ENCODE measurements around the gene NOXO1. TPM values are rescaled to one million over a fixed set of nuclear protein-coding genes. Genes with fewer than 3 reads are reported as not detected.

NOXO1 gene
- total and polyA plus RNA-seq, 10 of the 15 experiments (the other 5 are each of a cell fraction or from before 2014, with no cell fraction given): 0.09 to 0.76 (median 0.26) TPM; not detected in 4

DNA sequence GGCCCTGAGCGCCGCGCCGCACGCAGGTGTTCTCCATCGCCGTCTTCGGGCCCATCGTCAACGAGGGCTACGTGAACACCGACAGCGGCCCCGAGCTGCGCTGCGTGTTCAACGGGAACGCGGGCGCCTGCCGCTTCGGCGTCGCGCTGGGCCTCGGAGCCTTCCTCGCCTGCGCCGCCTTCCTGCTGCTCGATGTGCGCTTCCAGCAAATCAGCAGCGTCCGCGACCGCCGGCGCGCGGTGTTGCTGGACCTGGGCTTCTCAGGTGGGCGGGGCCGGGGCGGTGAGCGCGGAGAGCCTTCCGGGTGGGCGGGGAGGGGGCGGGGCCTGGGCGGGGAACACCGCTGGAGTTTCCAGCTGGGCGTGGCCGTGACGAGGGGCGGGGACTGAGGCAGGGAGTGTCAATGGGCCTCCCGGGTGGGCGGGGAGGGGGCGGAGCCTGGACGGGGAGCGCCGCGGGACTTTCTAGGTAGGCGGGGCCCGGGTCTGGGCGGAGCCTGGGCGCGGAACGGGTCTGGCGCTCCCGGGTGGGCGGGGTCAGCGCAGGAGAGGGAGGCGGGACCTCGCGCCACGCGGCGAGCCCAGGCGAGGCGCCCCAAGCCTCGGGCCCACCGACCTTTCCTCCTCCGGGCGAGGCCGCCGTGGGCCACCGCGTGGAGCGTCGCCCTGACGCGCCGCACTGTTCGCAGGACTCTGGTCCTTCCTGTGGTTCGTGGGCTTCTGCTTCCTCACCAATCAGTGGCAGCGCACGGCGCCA is 10.9 kb upstream of the NOXO1 start (continued):
- TF ChIP-seq MXI1 (IDR thresholded peaks at IDR 0.05; ENCODE audit: low read depth, low read length): no peak
- no peak for TF ChIP-seq SRF (IDR thresholded peaks at IDR 0.05; ENCODE audit: low read depth in 2 of 2, low read length in 2 of 2)
- TF ChIP-seq BMI1 (IDR thresholded peaks at IDR 0.05; ENCODE audit: borderline replicate concordance): no peak
- no peak for TF ChIP-seq TAF1 (IDR thresholded peaks at IDR 0.05; ENCODE audit: borderline replicate concordance, low read depth, low read length)
- no peak for TF ChIP-seq ZBTB40 (IDR thresholded peaks at IDR 0.05; ENCODE audit: borderline replicate concordance)
- no peak for TF ChIP-seq SUZ12 (IDR thresholded peaks at IDR 0.05; ENCODE audit: unreplicated experiment)
- TF ChIP-seq E4F1 (IDR thresholded peaks at IDR 0.05; ENCODE audit: borderline replicate concordance, partially characterized antibody): no peak
- no peak for TF ChIP-seq CBFB (IDR thresholded peaks at IDR 0.05; ENCODE audit: low read depth)
- TF ChIP-seq ATF2 (IDR thresholded peaks at IDR 0.05; ENCODE audit: low read length): no peak
- TF ChIP-seq ATF7 (IDR thresholded peaks at IDR 0.05; ENCODE audit: low read depth): no peak
- peak; percentile 37; the same call in 1 of the 2 replicates for TF ChIP-seq RFX5 (IDR thresholded peaks at IDR 0.05; ENCODE audit: low read depth, low read length)
- TF ChIP-seq STAT1 (conservative IDR thresholded peaks at IDR 0.05): no peak
- TF ChIP-seq, protein P1, sequence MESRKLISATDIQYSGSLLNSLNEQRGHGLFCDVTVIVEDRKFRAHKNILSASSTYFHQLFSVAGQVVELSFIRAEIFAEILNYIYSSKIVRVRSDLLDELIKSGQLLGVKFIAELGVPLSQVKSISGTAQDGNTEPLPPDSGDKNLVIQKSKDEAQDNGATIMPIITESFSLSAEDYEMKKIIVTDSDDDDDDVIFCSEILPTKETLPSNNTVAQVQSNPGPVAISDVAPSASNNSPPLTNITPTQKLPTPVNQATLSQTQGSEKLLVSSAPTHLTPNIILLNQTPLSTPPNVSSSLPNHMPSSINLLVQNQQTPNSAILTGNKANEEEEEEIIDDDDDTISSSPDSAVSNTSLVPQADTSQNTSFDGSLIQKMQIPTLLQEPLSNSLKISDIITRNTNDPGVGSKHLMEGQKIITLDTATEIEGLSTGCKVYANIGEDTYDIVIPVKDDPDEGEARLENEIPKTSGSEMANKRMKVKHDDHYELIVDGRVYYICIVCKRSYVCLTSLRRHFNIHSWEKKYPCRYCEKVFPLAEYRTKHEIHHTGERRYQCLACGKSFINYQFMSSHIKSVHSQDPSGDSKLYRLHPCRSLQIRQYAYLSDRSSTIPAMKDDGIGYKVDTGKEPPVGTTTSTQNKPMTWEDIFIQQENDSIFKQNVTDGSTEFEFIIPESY (IDR thresholded peaks at IDR 0.05): peak; percentile 48; the same call in 1 of the 2 replicates
- TF ChIP-seq MLLT1 (IDR thresholded peaks at IDR 0.05): no peak
- no peak for TF ChIP-seq RUNX3 (IDR thresholded peaks at IDR 0.05; ENCODE audit: low read length)

All from GM12878 (cell line).